Skeletal muscle tissue (tissue), 4 donors: Measurements from ENCODE around the gene GPR55. TPM values are rescaled to one million over a fixed set of nuclear protein-coding genes. Genes with fewer than 3 reads are reported as not detected.

Experiments used
- H3K27ac ChIP-seq: one replicate; pipeline ENCODE4 v1.7.0; 2013; ENCODE audit warnings: mild to moderate bottlenecking, low read depth, low read length, inconsistent platforms
- H3K27me3 ChIP-seq, 3 donors: one replicate each; pipeline ENCODE4 v1.7.0; 2013; ENCODE audit warnings: low read length in 3 of 3; ENCODE audit not compliant: control insufficient read depth in 3 of 3, insufficient read depth in 3 of 3
- H3K36me3 ChIP-seq, 3 donors: one replicate each; pipeline ENCODE4 v1.7.0; 2013; ENCODE audit warnings: low read length in 3 of 3; ENCODE audit not compliant: control insufficient read depth in 3 of 3, insufficient read depth in 3 of 3
- H3K4me1 ChIP-seq, 3 donors: one replicate each; pipeline ENCODE4 v1.7.0; 2013; ENCODE audit warnings: low read length in 3 of 3, mild to moderate bottlenecking in 3 of 3; ENCODE audit not compliant: control insufficient read depth in 3 of 3, insufficient read depth in 3 of 3
- H3K4me3 ChIP-seq, 3 donors: one replicate each; pipeline ENCODE4 v1.7.0; 2013; ENCODE audit warnings: low read length in 3 of 3
- H3K9ac ChIP-seq, 3 donors: one replicate each; pipeline ENCODE4 v1.7.0; 2013; ENCODE audit warnings: low read length in 3 of 3, mild to moderate bottlenecking in 3 of 3, moderate library complexity in 2 of 3, low read depth in 1 of 3
- H3K9me3 ChIP-seq, 3 donors: one replicate each; pipeline ENCODE4 v1.7.0; 2013; ENCODE audit warnings: low read length in 3 of 3; ENCODE audit not compliant: control insufficient read depth in 3 of 3
- total RNA-seq: library from RNA; depleted of rRNA; stranded (reverse); fragments of >200 nt; gene quantifications from one replicate; pipeline ENCODE4 v1.2.3, GENCODE V29; 2014
- donor health status: Osteomylitis.

GPR55 gene
- total RNA-seq, 1 donor from 2014 or later: not detected

GRCh38 chr2:230960026-230960425, 35.0 kb upstream of the GPR55 start:
- H3K9ac ChIP-seq: no peak overlapping the region
- H3K27me3 ChIP-seq: peaks cover 15 to 25% (median 22%) of the 10 kb centered on the region in 3 donors
- H3K4me3 ChIP-seq: no peak overlapping the region
- H3K9me3 ChIP-seq: no peaks in the 10 kb centered on the region
- H3K36me3 ChIP-seq: no peaks in the 10 kb centered on the region
- no peak overlapping the region for H3K27ac ChIP-seq
- H3K4me1 ChIP-seq: peaks cover 2 to 5% (median 3%) of the 10 kb centered on the region in 3 donors

- H3K36me3 ChIP-seq: no peaks in the 10 kb centered on the region
- no peak overlapping the region for H3K27ac ChIP-seq
- H3K9me3 ChIP-seq: no peaks in the 10 kb centered on the region
- H3K9ac ChIP-seq: no peak overlapping the region
- peaks cover 2 to 5% (median 3%) of the 10 kb centered on the region in 3 donors for H3K4me1 ChIP-seq
- no peak overlapping the region for H3K4me3 ChIP-seq
- peaks cover 15 to 25% (median 22%) of the 10 kb centered on the region in 3 donors for H3K27me3 ChIP-seq
Observed at GRCh38 chr2:230958820-230959756, 34.0 kb upstream of the GPR55 start.

GRCh38 chr2:230957756-230958391, 32.8 kb upstream of the GPR55 start:
- Histone ChIP-seq H3K36me3 (no peaks in the 10 kb centered on the region), H3K4me3 (peak overlapping the region in 1 of 3 donors; percentile 35), H3K4me1 (peaks cover 2 to 5% (median 3%) of the 10 kb centered on the region in 3 donors), H3K27me3 (peaks cover 17 to 33% (median 28%) of the 10 kb centered on the region in 3 donors), H3K9ac (no peak overlapping the region), H3K27ac (no peak overlapping the region), H3K9me3 (peaks cover 0 to 3% (median 0%) of the 10 kb centered on the region in 3 donors)

GRCh38 chr2:230956827-230957755, 32.0 kb upstream of the GPR55 start:
- peaks cover 2 to 5% (median 3%) of the 10 kb centered on the region in 3 donors for H3K4me1 ChIP-seq
- H3K9ac ChIP-seq: no peak overlapping the region
- peaks cover 17 to 33% (median 28%) of the 10 kb centered on the region in 3 donors for H3K27me3 ChIP-seq
- peak overlapping the region; percentile 36 to 61 (median 48) for H3K4me3 ChIP-seq
- H3K9me3 ChIP-seq: peaks cover 0 to 3% (median 0%) of the 10 kb centered on the region in 3 donors
- no peaks in the 10 kb centered on the region for H3K36me3 ChIP-seq
- no peak overlapping the region for H3K27ac ChIP-seq

- Histone ChIP-seq H3K36me3 (no peaks in the 10 kb centered on the region), H3K4me3 (no peak overlapping the region), H3K27me3 (peaks cover 13 to 33% (median 28%) of the 10 kb centered on the region in 3 donors), H3K27ac (no peak overlapping the region), H3K4me1 (peaks cover 2 to 5% (median 3%) of the 10 kb centered on the region in 3 donors), H3K9ac (no peak overlapping the region), H3K9me3 (peaks cover 0 to 3% (median 0%) of the 10 kb centered on the region in 3 donors)
Observed at GRCh38 chr2:230955163-230955737, 30.2 kb upstream of the GPR55 start.

GRCh38 chr2:230954746-230955145, 29.7 kb upstream of the GPR55 start:
- no peak overlapping the region for H3K9ac ChIP-seq
- no peak overlapping the region for H3K27ac ChIP-seq
- H3K27me3 ChIP-seq: peaks cover 13 to 33% (median 28%) of the 10 kb centered on the region in 3 donors
- H3K4me3 ChIP-seq: no peak overlapping the region
- peaks cover 0 to 3% (median 0%) of the 10 kb centered on the region in 3 donors for H3K9me3 ChIP-seq
- H3K4me1 ChIP-seq: peaks cover 2 to 5% (median 3%) of the 10 kb centered on the region in 3 donors
- H3K36me3 ChIP-seq: no peaks in the 10 kb centered on the region

- H3K4me1 ChIP-seq: peaks cover 2 to 5% (median 3%) of the 10 kb centered on the region in 3 donors
- H3K27me3 ChIP-seq: peaks cover 13 to 31% (median 26%) of the 10 kb centered on the region in 3 donors
- H3K9me3 ChIP-seq: peaks cover 0 to 3% (median 0%) of the 10 kb centered on the region in 3 donors
- H3K4me3 ChIP-seq: no peak overlapping the region
- H3K27ac ChIP-seq: no peak overlapping the region
- H3K9ac ChIP-seq: no peak overlapping the region
- no peaks in the 10 kb centered on the region for H3K36me3 ChIP-seq
Observed at GRCh38 chr2:230953845-230954244, 28.8 kb upstream of the GPR55 start.

GRCh38 chr2:230952226-230952956, 27.3 kb upstream of the GPR55 start:
- peaks cover 2 to 4% (median 3%) of the 10 kb centered on the region in 3 donors for H3K4me1 ChIP-seq
- peaks cover 7 to 20% (median 19%) of the 10 kb centered on the region in 3 donors for H3K27me3 ChIP-seq
- H3K27ac ChIP-seq: no peak overlapping the region
- no peak overlapping the region for H3K4me3 ChIP-seq
- peaks cover 0 to 3% (median 0%) of the 10 kb centered on the region in 3 donors for H3K9me3 ChIP-seq
- no peaks in the 10 kb centered on the region for H3K36me3 ChIP-seq
- H3K9ac ChIP-seq: no peak overlapping the region
